Choroid plexus epithelial cell (primary cell): ENCODE data around the gene DEF6.

Experiments
- DNase-seq: peaks from one replicate; pipeline ENCODE4 v3.0.0-alpha.2; 2010; ENCODE audit warnings: low read depth
- H3K4me3 ChIP-seq: 2 replicates; pipeline ENCODE4 v1.5.1; 2011; ENCODE audit warnings: low read depth, mild to moderate bottlenecking, control low read depth, low read length, moderate library complexity
- CTCF ChIP-seq: conservative IDR thresholded peaks from 2 replicates; pipeline ENCODE4 v1.5.1; 2011; ENCODE audit warnings: low read depth, mild to moderate bottlenecking, control low read depth, inconsistent platforms, low read length, moderate library complexity

The DEF6 gene

GRCh38 chr6:35265523-35265922 is 32.1 kb upstream of the DEF6 start:
- no peak for TF ChIP-seq CTCF
- DNase-seq, result no peak
- no peak overlapping the region for H3K4me3 ChIP-seq

- TF ChIP-seq CTCF, result no peak
- DNase-seq, result no peak
- H3K4me3 ChIP-seq, result no peak overlapping the region
These were observed 30.2 kb upstream of the DEF6 start for GRCh38 chr6:35267446-35267845.

GRCh38 chr6:35267897-35268296 is 29.7 kb upstream of the DEF6 start:
- DNase-seq, result no peak
- no peak overlapping the region for H3K4me3 ChIP-seq
- TF ChIP-seq CTCF, result no peak

GRCh38 chr6:35272005-35272404 is 25.6 kb upstream of the DEF6 start:
- DNase-seq, result no peak

GRCh38 chr6:35273822-35274559 is 23.6 kb upstream of the DEF6 start:
- no peak for DNase-seq

More at GRCh38 chr6:35272005-35272404, 25.6 kb upstream of the DEF6 start:
- no peak overlapping the region for H3K4me3 ChIP-seq
- TF ChIP-seq CTCF, result no peak

GRCh38 chr6:35275744-35276260 is 21.8 kb upstream of the DEF6 start:
- TF ChIP-seq CTCF, result no peak
- no peak overlapping the region for H3K4me3 ChIP-seq
- no peak for DNase-seq

More at GRCh38 chr6:35273822-35274559, 23.6 kb upstream of the DEF6 start:
- no peak for TF ChIP-seq CTCF
- no peak overlapping the region for H3K4me3 ChIP-seq

GRCh38 chr6:35278708-35279107 is 18.9 kb upstream of the DEF6 start:
- DNase-seq, result no peak
- TF ChIP-seq CTCF, result no peak
- H3K4me3 ChIP-seq, result no peak overlapping the region
